Measurements from ENCODE around the gene PDZRN3. TPM values are rescaled to one million over a fixed set of nuclear protein-coding genes. Genes with fewer than 3 reads are reported as not detected.

Gene PDZRN3
- total and polyA plus RNA-seq, 7 donors, result 2.5 to 39.3 (median 16.0) TPM

GRCh38 chr3:73608456-73609314 lies 16.1 kb downstream of the PDZRN3 start:
- Histone ChIP-seq H3K27me3 (ENCODE audit: insufficient read depth in 3 of 3, low read length in 2 of 3) (no peaks in the 10 kb centered on the region), H3K27ac (peak overlapping the region; percentile 91), H3K4me3 (peak overlapping the region; percentile 43), H3K4me1 (peaks cover 72% of the 10 kb centered on the region), H3K36me3 (ENCODE audit: insufficient read depth in 1 of 2, low read depth in 1 of 2) (no peaks in the 10 kb centered on the region), H3K9me3 (no peaks in the 10 kb centered on the region)
- 57 to 76% (median 68%) methylated on average over 12 of the region's 12 CpGs for WGBS, 3 donors
- TF ChIP-seq CTCF (IDR thresholded peaks at IDR 0.05), result no peak
- intact Hi-C loops (cut with DNase I), result no loop called here
- DNase-seq (no peak), ATAC-seq (peak in 1 of 4 donors; percentile 15)

- Histone ChIP-seq H3K9me3 (no peaks in the 10 kb centered on the region), H3K4me3 (no peak overlapping the region), H3K36me3 (ENCODE audit: insufficient read depth in 1 of 2, low read depth in 1 of 2) (peaks cover 0 to 5% of the 10 kb centered on the region in 2 donors), H3K4me1 (peaks cover 83% of the 10 kb centered on the region), H3K27me3 (ENCODE audit: insufficient read depth in 3 of 3, low read length in 2 of 3) (no peaks in the 10 kb centered on the region), H3K27ac (peak overlapping the region; percentile 91)
- intact Hi-C loops (cut with DNase I), result loop anchor here in 1 of 2 donors (2.0 kb wide), 1 partner anchor 15 kb away; no protein-coding TSS in a partner anchor
- TF ChIP-seq CTCF (IDR thresholded peaks at IDR 0.05), result no peak
- ATAC-seq, result peak; percentile 44 to 70 (median 66)
- no peak for DNase-seq
Observed at GRCh38 chr3:73605861-73606260, 18.9 kb downstream of the PDZRN3 start.

- peaks cover 83% of the 10 kb centered on the region for H3K4me1 ChIP-seq
- peak in 3 of 4 donors; percentile 29 to 39 (median 37) for ATAC-seq
- peak overlapping the region; percentile 91 for H3K27ac ChIP-seq
Observed at GRCh38 chr3:73605412-73605811, 19.3 kb downstream of the PDZRN3 start.

GRCh38 chr3:73604451-73604850 lies 20.3 kb downstream of the PDZRN3 start:
- Histone ChIP-seq H3K27ac (peak overlapping the region; percentile 91), H3K36me3 (ENCODE audit: insufficient read depth in 1 of 2, low read depth in 1 of 2) (peaks cover 0 to 7% of the 10 kb centered on the region in 2 donors), H3K4me3 (no peak overlapping the region), H3K4me1 (peaks cover 79% of the 10 kb centered on the region), H3K9me3 (no peaks in the 10 kb centered on the region), H3K27me3 (ENCODE audit: insufficient read depth in 3 of 3, low read length in 2 of 3) (no peaks in the 10 kb centered on the region)
- WGBS, 3 donors, result 51 to 73% (median 69%) methylated on average over 3 of the region's 3 CpGs
- DNase-seq (no peak), ATAC-seq (no peak)
- intact Hi-C loops (cut with DNase I), result loop anchor here in 1 of 2 donors (2.0 kb wide), 1 partner anchor 14 kb away; no protein-coding TSS in a partner anchor
- no peak for TF ChIP-seq CTCF (IDR thresholded peaks at IDR 0.05)

More at GRCh38 chr3:73605412-73605811, 19.3 kb downstream of the PDZRN3 start:
- Histone ChIP-seq H3K4me3 (no peak overlapping the region), H3K27me3 (ENCODE audit: insufficient read depth in 3 of 3, low read length in 2 of 3) (no peaks in the 10 kb centered on the region), H3K9me3 (no peaks in the 10 kb centered on the region), H3K36me3 (ENCODE audit: insufficient read depth in 1 of 2, low read depth in 1 of 2) (peaks cover 0 to 7% of the 10 kb centered on the region in 2 donors)
- no peak for DNase-seq
- intact Hi-C loops (cut with DNase I), result loop anchor here in 1 of 2 donors (2.0 kb wide), 1 partner anchor 15 kb away; no protein-coding TSS in a partner anchor
- no peak for TF ChIP-seq CTCF (IDR thresholded peaks at IDR 0.05)
- 14 to 34% (median 17%) methylated on average over 1 of the region's 1 CpG for WGBS, 3 donors

All from psoas muscle (tissue), 8 donors.